Subcutaneous preadipocyte (primary cell): Measurements from ENCODE around the gene TCF15. TPM values are rescaled to one million over a fixed set of nuclear protein-coding genes. Genes with fewer than 3 reads are reported as not detected.

Source experiments
- total RNA-seq: library from RNA; depleted of rRNA; stranded (reverse); fragments of >200 nt; gene quantifications from 2 replicates; pipeline ENCODE4 v1.2.3, GENCODE V29; 2012

Gene TCF15
- not detected in 2 replicates for total RNA-seq

GRCh38 chr20:610130-611046, at the start of gene TCF15:
TCF15 (minus strand) TSS chr20:610309; CDS start chr20:610237, 72 bp downstream.

GRCh38 chr20:653110-653589, 43.0 kb upstream of the TCF15 start, which contains the start of gene SRXN1:
SRXN1 (minus strand) TSS chr20:653200; CDS start chr20:653185, 15 bp downstream.

Other genes with a start within 250 kb of the TCF15 start
- gene TRIB3, start 229.5 kb downstream of the TCF15 start, total RNA-seq: 22.3 and 27.2 TPM in 2 replicates
- gene RBCK1, start 202.0 kb downstream of the TCF15 start, total RNA-seq: 51.2 and 54.0 TPM in 2 replicates
- 25.0 and 28.2 TPM in 2 replicates for gene TBC1D20, start 147.8 kb downstream of the TCF15 start, total RNA-seq
- gene CSNK2A1, start 66.5 kb downstream of the TCF15 start, total RNA-seq: 80.1 and 118 TPM in 2 replicates
- 43.0 and 53.0 TPM in 2 replicates for gene SRXN1, start 42.9 kb upstream of the TCF15 start, total RNA-seq
- not detected in 2 replicates for gene SCRT2, start 65.5 kb upstream of the TCF15 start, total RNA-seq
- gene SLC52A3, start 158.2 kb upstream of the TCF15 start, total RNA-seq: not detected in 2 replicates
- gene FAM110A, start 223.4 kb upstream of the TCF15 start, total RNA-seq: 2.6 and 3.3 TPM in 2 replicates